ENCODE measurements around the gene CDH11.

- TF ChIP-seq CTCF (conservative IDR thresholded peaks at IDR 0.05 in 1 of 2, IDR thresholded peaks at IDR 0.05 in 1 of 2; ENCODE audit: low read depth in 1 of 2, low read length in 2 of 2) (no peak), EZH2 (IDR thresholded peaks at IDR 0.05; ENCODE audit: low read length, missing control alignments) (no peak)
Observed at GRCh38 chr16:65104471-65104870, 17.4 kb downstream of the CDH11 start.
